K562 (cell line): ENCODE data around the gene GLI1. TPM values are rescaled to one million over a fixed set of nuclear protein-coding genes. Genes with fewer than 3 reads are reported as not detected.
A peak's percentile ranks its signal among the peaks of the same experiment; 100 is the strongest.

ENCODE experiments used
- CBX1 ChIP-seq: sonication (generic); IDR thresholded peaks from 2 replicates; pipeline ENCODE4 v1.6.1; 2016; ENCODE audit warnings: antibody characterized with exemption, low read depth, mild to moderate bottlenecking
- E2F8 ChIP-seq: fragments of 450-650 bp; IDR thresholded peaks from 2 replicates; pipeline ENCODE4 v1.7.1; 2018; ENCODE audit warnings: mild to moderate bottlenecking, low read depth; ENCODE audit not compliant: partially characterized antibody
- FUS ChIP-seq: fragments of 200-400 bp; formaldehyde crosslinking; optimal IDR thresholded peaks from 2 replicates; pipeline ENCODE3; 2017; ENCODE audit warnings: low read depth, low read length
- HDAC3 ChIP-seq: fragments of 450-650 bp; IDR thresholded peaks from 2 replicates; pipeline ENCODE4 v1.6.1; 2018; ENCODE audit warnings: borderline replicate concordance, mild to moderate bottlenecking, moderate library complexity; ENCODE audit not compliant: partially characterized antibody
- HNRNPL ChIP-seq: fragments of 200-400 bp; formaldehyde crosslinking; IDR thresholded peaks from 2 replicates; pipeline ENCODE4 v1.6.1; 2017; ENCODE audit warnings: low read depth, mild to moderate bottlenecking, low read length
- KDM1A ChIP-seq, 2 experiments: fragments of 450-650 bp; IDR thresholded peaks; 2 replicates each; pipeline ENCODE4 v1.6.1; 2016; ENCODE audit warnings: mild to moderate bottlenecking in 2 of 2
- MED1 ChIP-seq: sonication (generic); formaldehyde crosslinking; IDR thresholded peaks from 2 replicates; pipeline ENCODE4 v1.8.1; 2023; ENCODE audit warnings: missing genetic modification reagents, borderline replicate concordance
- NR1H2 ChIP-seq: sonication (generic); formaldehyde crosslinking; IDR thresholded peaks from 2 replicates; pipeline ENCODE4 v1.4.0; 2020; ENCODE audit warnings: mild to moderate bottlenecking, missing genetic modification reagents
- SAFB ChIP-seq: fragments of 200-400 bp; formaldehyde crosslinking; IDR thresholded peaks from 2 replicates; pipeline ENCODE4 v1.6.1; 2017; ENCODE audit warnings: low read depth, low read length, borderline replicate concordance
- SP1 ChIP-seq: sonication (generic); formaldehyde crosslinking; IDR thresholded peaks from 2 replicates; pipeline ENCODE4 v1.8.1; 2022; ENCODE audit warnings: mild to moderate bottlenecking, missing genetic modification reagents
- SRF ChIP-seq, 2 experiments: fragments of 250-450, 450-650 bp in 1 of 2; sonication (Bioruptor Pico) in 1 of 2; sonication (generic) in 1 of 2; formaldehyde crosslinking; IDR thresholded peaks; 2 replicates each; pipeline versions ENCODE4 v1.5.0 to v1.5.1; 2020 to 2022; ENCODE audit warnings: mild to moderate bottlenecking in 1 of 2, missing genetic modification reagents in 1 of 2
- TARDBP ChIP-seq: fragments of 450-650 bp; IDR thresholded peaks from 2 replicates; pipeline ENCODE4 v1.6.1; 2016
- TEAD1 ChIP-seq, 2 experiments: fragments of 450-650 bp in 1 of 2; sonication (generic) in 1 of 2; formaldehyde crosslinking; IDR thresholded peaks; 2 replicates each; pipeline versions ENCODE4 v1.4.0 to v1.8.0; 2020 to 2022; ENCODE audit warnings: mild to moderate bottlenecking in 2 of 2, missing genetic modification reagents in 1 of 2
- TRIM28 ChIP-seq: fragments of 450-650 bp; IDR thresholded peaks from 2 replicates; pipeline ENCODE4 v1.6.1; 2017
- ZC3H8 ChIP-seq: fragments of 450-650 bp; IDR thresholded peaks from 2 replicates; pipeline ENCODE4 v1.6.1; 2017
- ZEB2 ChIP-seq: fragments of 450-650 bp; IDR thresholded peaks from 2 replicates; pipeline ENCODE4 v1.6.1; 2016
- ZNF316 ChIP-seq: fragments of 450-650 bp; IDR thresholded peaks from 2 replicates; pipeline ENCODE4 v1.6.1; 2016
- ZNF699 ChIP-seq: fragments of 250-450 bp; sonication (Bioruptor Pico); IDR thresholded peaks from 2 replicates; pipeline ENCODE4 v1.8.0; 2021; ENCODE audit warnings: mild to moderate bottlenecking, moderate library complexity; ENCODE audit not compliant: insufficient replicate concordance
- polyA plus RNA-seq, 8 experiments: library from polyadenylated mRNA; depleted of rRNA in 4 of 8; stranded (reverse) in 5 of 8; unstranded in 3 of 8; fragments of >200 nt; fragmentation: Nextera tagmentation in 2 of 8; fragmentation: Illumina TruSeq in 1 of 8; extraction: Ambion mirVana in 2 of 8; extraction: Trizol in 1 of 8; gene quantifications; 2 replicates each; pipeline versions ENCODE4 v1.2.1 to v1.2.3, GENCODE V29; 2011 to 2014; ENCODE audit warnings: inconsistent platforms in 1 of 8, missing spikeins in 1 of 8
- total RNA-seq, 7 experiments: library from RNA; depleted of rRNA in 6 of 7; stranded (reverse); fragments of >200 nt in 6 of 7; fragmentation: Illumina TruSeq in 2 of 7; extraction: Trizol in 2 of 7; gene quantifications; 2 replicates each; pipeline versions ENCODE4 v1.2.1 to v1.2.3, GENCODE V29; 2011 to 2021; ENCODE audit warnings: low replicate concordance in 1 of 7
- TF ChIP-seq, protein P1 (sequence below), 2 experiments: fragments of 450-650 bp; IDR thresholded peaks; 2 replicates each; pipeline ENCODE4 v1.6.1; 2016; ENCODE audit warnings: mild to moderate bottlenecking in 2 of 2, borderline replicate concordance in 1 of 2, low read depth in 1 of 2, moderate library complexity in 1 of 2

GLI1 gene
- total and polyA plus RNA-seq, 9 of the 15 experiments (the other 6 are each of a cell fraction or from before 2014, with no cell fraction given) = 0.24 to 3.7 (median 0.61) TPM

- TF ChIP-seq FUS (no peak), ZNF699 (CRISPR knock-in tag) (no peak), ZEB2 (no peak), CBX1 (peak; percentile 57; the same call in 1 of the 2 replicates), SP1 (CRISPR knock-in tag) (peak; percentile 91), ZC3H8 (no peak), NR1H2 (CRISPR knock-in tag) (no peak; the same call in 1 of the 2 replicates), MED1 (CRISPR knock-in tag) (no peak), HDAC3 (peak; percentile 80), TEAD1 (CRISPR knock-in tag; IDR thresholded peaks at IDR 0.05) (peak in 1 of 2 experiments; percentile 72; a peak in 2 of 4 replicates), TRIM28 (no peak), SAFB (no peak), KDM1A (IDR thresholded peaks at IDR 0.05) (peak in 1 of 2 experiments; percentile 74; a peak in 3 of 4 replicates), TARDBP (no peak), HNRNPL (no peak), SRF (CRISPR knock-in tag; IDR thresholded peaks at IDR 0.05) (no peak), E2F8 (no peak), ZNF316 (no peak)
- TF ChIP-seq, protein P1, sequence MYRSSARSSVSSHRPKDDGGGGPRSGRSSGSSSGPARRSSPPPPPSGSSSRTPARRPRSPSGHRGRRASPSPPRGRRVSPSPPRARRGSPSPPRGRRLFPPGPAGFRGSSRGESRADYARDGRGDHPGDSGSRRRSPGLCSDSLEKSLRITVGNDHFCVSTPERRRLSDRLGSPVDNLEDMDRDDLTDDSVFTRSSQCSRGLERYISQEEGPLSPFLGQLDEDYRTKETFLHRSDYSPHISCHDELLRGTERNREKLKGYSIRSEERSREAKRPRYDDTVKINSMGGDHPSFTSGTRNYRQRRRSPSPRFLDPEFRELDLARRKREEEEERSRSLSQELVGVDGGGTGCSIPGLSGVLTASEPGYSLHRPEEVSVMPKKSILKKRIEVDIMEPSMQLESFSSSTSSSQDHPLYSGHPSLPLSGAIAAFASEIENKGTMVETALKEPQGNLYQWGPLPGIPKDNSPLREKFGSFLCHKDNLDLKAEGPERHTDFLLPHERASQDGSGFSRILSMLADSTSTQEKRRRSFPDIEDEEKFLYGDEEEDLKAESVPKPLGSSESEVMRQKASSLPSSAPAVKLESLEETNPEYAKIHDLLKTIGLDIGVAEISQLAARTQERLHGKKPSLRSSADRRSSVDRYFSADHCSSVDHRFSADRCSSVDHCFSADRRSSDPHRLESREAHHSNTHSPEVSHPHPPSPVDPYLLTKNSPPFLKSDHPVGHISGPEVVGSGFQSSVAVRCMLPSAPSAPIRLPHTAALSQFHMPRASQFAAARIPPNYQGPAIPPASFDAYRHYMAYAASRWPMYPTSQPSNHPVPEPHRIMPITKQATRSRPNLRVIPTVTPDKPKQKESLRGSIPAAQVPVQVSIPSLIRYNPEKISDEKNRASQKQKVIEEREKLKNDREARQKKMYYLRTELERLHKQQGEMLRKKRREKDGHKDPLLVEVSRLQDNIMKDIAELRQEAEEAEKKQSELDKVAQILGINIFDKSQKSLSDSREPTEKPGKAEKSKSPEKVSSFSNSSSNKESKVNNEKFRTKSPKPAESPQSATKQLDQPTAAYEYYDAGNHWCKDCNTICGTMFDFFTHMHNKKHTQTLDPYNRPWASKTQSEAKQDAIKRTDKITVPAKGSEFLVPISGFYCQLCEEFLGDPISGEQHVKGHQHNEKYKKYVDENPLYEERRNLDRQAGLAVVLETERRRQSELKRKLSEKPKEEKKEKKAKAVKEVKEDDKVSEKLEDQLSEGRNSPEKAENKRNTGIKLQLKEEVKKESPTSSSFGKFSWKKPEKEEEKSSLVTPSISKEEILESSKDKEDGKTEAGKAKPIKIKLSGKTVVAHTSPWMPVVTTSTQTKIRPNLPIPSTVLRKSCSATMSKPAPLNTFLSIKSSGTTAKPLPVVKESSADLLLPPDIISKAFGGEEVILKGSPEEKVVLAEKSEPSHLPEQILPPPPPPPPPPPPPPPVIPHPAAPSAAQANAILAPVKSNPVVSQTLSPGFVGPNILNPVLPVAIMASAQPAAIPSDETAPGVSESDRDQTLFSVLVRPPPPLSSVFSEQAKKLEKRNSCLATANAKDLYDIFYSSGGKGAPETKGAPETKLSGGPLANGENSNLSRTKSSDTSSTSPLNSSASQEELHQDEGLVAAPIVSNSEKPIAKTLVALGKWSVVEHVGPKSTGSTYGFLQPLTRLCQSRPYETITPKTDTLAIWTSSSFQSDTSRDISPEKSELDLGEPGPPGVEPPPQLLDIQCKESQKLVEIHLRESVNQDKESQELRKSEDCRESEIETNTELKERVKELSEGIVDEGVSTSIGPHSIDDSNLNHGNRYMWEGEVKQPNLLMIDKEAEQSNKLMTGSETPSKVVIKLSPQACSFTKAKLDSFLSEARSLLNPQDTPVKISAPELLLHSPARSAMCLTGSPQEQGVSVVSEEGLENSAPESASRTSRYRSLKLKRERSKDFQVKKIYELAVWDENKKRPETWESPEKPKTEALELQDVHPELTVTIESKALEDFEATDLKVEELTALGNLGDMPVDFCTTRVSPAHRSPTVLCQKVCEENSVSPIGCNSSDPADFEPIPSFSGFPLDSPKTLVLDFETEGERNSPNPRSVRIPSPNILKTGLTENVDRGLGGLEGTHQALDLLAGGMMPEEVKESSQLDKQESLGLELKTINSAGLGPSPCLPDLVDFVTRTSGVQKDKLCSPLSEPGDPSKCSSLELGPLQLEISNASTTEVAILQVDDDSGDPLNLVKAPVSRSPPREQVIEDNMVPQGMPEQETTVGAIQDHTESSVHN (IDR thresholded peaks at IDR 0.05; ENCODE audit: borderline replicate concordance in 1 of 2, low read depth in 1 of 2) = no peak
Observed at GRCh38 chr12:57459055-57459749, 383 bp upstream of the GLI1 start (continued).
